ENCODE data around the gene CFAP92. TPM values are rescaled to one million over a fixed set of nuclear protein-coding genes. Genes with fewer than 3 reads are reported as not detected.
A peak's percentile ranks its signal among the peaks of the same experiment; 100 is the strongest.

The CFAP92 gene
- polyA plus RNA-seq, 2 donors: 0.59 to 0.66 TPM

DNA sequence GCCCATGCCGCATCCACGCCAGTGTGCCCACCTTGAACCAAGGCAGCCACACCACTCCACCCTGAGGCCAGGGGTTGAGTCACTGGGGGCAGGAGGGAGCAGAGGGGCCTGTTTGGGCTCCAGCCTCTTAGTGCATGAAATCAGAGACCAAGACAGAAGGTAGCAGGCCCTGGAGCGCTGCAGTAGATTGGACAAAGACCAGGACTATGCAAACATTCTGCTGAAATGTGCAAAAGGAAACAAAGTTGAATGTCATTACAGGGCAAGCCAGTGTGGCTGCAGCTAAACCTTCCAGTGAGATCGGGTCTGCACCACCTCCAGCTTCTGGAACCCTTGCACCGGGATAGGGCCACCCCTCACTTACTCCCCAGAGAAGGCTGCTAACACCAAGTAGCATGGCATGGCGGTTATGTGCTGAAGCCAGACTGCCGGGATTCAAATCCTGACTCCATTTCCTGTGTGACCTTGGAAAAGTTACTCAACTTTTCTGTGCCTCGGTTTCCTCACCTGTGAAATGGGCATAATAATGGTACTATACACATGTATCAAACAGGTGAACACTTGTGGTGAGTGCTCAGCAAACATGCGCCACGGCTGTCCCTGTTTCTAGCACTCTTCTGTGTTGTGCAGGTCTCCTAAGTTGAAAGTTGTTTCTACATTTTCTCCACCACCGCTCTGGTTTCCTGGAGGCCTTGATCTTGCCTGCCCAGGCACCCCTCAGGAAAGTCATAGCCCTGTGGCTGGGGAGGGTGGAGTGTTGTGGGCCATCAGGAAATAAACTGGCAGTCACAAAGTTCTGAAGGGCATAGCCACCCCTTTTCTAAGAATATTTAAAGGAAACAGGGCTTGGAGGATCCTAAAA lies 41.7 kb upstream of the CFAP92 start:
- Histone ChIP-seq H3K27ac (ENCODE audit: low read depth in 2 of 2, low read length in 1 of 2) (no peak overlapping the region), H3K27me3 (ENCODE audit: control insufficient read depth in 1 of 2, insufficient read depth in 2 of 2, low read length in 2 of 2) (no peaks in the 10 kb centered on the region), H3K4me1 (ENCODE audit: control insufficient read depth in 2 of 2, insufficient read depth in 2 of 2, low read length in 1 of 2) (peaks cover 0 to 7% of the 10 kb centered on the region in 2 donors), H3K4me3 (ENCODE audit: low read depth in 1 of 2, low read length in 2 of 2) (no peak overlapping the region), H3K36me3 (ENCODE audit: control insufficient read depth in 2 of 2, insufficient read depth in 2 of 2, low read length in 1 of 2) (no peaks in the 10 kb centered on the region), H3K9me3 (ENCODE audit: control insufficient read depth in 2 of 2, insufficient read depth in 1 of 2, low read depth in 1 of 2, low read length in 1 of 2) (no peaks in the 10 kb centered on the region)
- 77 to 81% methylated on average over 11 of the region's 11 CpGs for WGBS, 2 donors

DNA sequence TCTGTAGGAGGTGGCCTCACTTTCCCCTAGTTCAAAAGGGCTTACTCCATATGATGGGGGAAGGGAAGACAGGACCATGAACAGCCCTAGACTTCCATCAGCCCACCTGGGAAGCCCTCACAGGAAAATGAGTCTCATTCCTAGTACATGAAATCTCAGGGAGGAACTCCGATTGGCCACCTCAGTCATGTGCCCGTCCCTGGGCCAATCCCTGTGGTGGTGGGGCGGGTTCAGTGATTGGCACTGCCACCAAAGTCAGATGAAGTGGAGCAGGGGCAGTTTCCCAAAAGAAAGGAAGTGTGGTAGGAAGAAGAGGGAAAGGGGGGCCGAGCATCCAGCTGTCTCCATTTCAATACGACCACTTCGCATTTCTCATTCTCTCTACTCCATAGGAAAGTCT lies 40.8 kb upstream of the CFAP92 start:
- H3K36me3 ChIP-seq (ENCODE audit: control insufficient read depth in 2 of 2, insufficient read depth in 2 of 2, low read length in 1 of 2): no peaks in the 10 kb centered on the region
- 85 to 90% methylated on average over 6 of the region's 6 CpGs for WGBS, 2 donors
- peaks cover 0 to 7% of the 10 kb centered on the region in 2 donors for H3K4me1 ChIP-seq (ENCODE audit: control insufficient read depth in 2 of 2, insufficient read depth in 2 of 2, low read length in 1 of 2)
- no peak overlapping the region for H3K27ac ChIP-seq (ENCODE audit: low read depth in 2 of 2, low read length in 1 of 2)
- H3K4me3 ChIP-seq (ENCODE audit: low read depth in 1 of 2, low read length in 2 of 2): no peak overlapping the region
- no peaks in the 10 kb centered on the region for H3K27me3 ChIP-seq (ENCODE audit: control insufficient read depth in 1 of 2, insufficient read depth in 2 of 2, low read length in 2 of 2)
- H3K9me3 ChIP-seq (ENCODE audit: control insufficient read depth in 2 of 2, insufficient read depth in 1 of 2, low read depth in 1 of 2, low read length in 1 of 2): no peaks in the 10 kb centered on the region

- Histone ChIP-seq H3K4me1 (ENCODE audit: control insufficient read depth in 2 of 2, insufficient read depth in 2 of 2, low read length in 1 of 2) (peaks cover 0 to 3% of the 10 kb centered on the region in 2 donors), H3K27ac (ENCODE audit: low read depth in 2 of 2, low read length in 1 of 2) (no peak overlapping the region), H3K4me3 (ENCODE audit: low read depth in 1 of 2, low read length in 2 of 2) (no peak overlapping the region), H3K9me3 (ENCODE audit: control insufficient read depth in 2 of 2, insufficient read depth in 1 of 2, low read depth in 1 of 2, low read length in 1 of 2) (no peaks in the 10 kb centered on the region), H3K36me3 (ENCODE audit: control insufficient read depth in 2 of 2, insufficient read depth in 2 of 2, low read length in 1 of 2) (no peaks in the 10 kb centered on the region), H3K27me3 (ENCODE audit: control insufficient read depth in 1 of 2, insufficient read depth in 2 of 2, low read length in 2 of 2) (no peaks in the 10 kb centered on the region)
- 89 to 92% methylated on average over 12 of the region's 12 CpGs for WGBS, 2 donors
These were observed 39.9 kb upstream of the CFAP92 start for GRCh38 chr3:129033633-129034321.

- Histone ChIP-seq H3K4me3 (ENCODE audit: low read depth in 1 of 2, low read length in 2 of 2) (no peak overlapping the region), H3K27me3 (ENCODE audit: control insufficient read depth in 1 of 2, insufficient read depth in 2 of 2, low read length in 2 of 2) (no peaks in the 10 kb centered on the region), H3K9me3 (ENCODE audit: control insufficient read depth in 2 of 2, insufficient read depth in 1 of 2, low read depth in 1 of 2, low read length in 1 of 2) (no peaks in the 10 kb centered on the region), H3K4me1 (ENCODE audit: control insufficient read depth in 2 of 2, insufficient read depth in 2 of 2, low read length in 1 of 2) (peaks cover 0 to 3% of the 10 kb centered on the region in 2 donors), H3K27ac (ENCODE audit: low read depth in 2 of 2, low read length in 1 of 2) (no peak overlapping the region), H3K36me3 (ENCODE audit: control insufficient read depth in 2 of 2, insufficient read depth in 2 of 2, low read length in 1 of 2) (no peaks in the 10 kb centered on the region)
- 87 to 92% methylated on average over 7 of the region's 7 CpGs for WGBS, 2 donors
These were observed 39.3 kb upstream of the CFAP92 start for GRCh38 chr3:129033151-129033550.

- Histone ChIP-seq H3K4me3 (ENCODE audit: low read depth in 1 of 2, low read length in 2 of 2) (no peak overlapping the region), H3K36me3 (ENCODE audit: control insufficient read depth in 2 of 2, insufficient read depth in 2 of 2, low read length in 1 of 2) (no peaks in the 10 kb centered on the region), H3K9me3 (ENCODE audit: control insufficient read depth in 2 of 2, insufficient read depth in 1 of 2, low read depth in 1 of 2, low read length in 1 of 2) (no peaks in the 10 kb centered on the region), H3K27ac (ENCODE audit: low read depth in 2 of 2, low read length in 1 of 2) (no peak overlapping the region), H3K4me1 (ENCODE audit: control insufficient read depth in 2 of 2, insufficient read depth in 2 of 2, low read length in 1 of 2) (peaks cover 0 to 3% of the 10 kb centered on the region in 2 donors), H3K27me3 (ENCODE audit: control insufficient read depth in 1 of 2, insufficient read depth in 2 of 2, low read length in 2 of 2) (no peaks in the 10 kb centered on the region)
- WGBS, 2 donors: 89 to 92% methylated on average over 14 of the region's 14 CpGs
These were observed 38.8 kb upstream of the CFAP92 start for GRCh38 chr3:129032716-129033115.

DNA sequence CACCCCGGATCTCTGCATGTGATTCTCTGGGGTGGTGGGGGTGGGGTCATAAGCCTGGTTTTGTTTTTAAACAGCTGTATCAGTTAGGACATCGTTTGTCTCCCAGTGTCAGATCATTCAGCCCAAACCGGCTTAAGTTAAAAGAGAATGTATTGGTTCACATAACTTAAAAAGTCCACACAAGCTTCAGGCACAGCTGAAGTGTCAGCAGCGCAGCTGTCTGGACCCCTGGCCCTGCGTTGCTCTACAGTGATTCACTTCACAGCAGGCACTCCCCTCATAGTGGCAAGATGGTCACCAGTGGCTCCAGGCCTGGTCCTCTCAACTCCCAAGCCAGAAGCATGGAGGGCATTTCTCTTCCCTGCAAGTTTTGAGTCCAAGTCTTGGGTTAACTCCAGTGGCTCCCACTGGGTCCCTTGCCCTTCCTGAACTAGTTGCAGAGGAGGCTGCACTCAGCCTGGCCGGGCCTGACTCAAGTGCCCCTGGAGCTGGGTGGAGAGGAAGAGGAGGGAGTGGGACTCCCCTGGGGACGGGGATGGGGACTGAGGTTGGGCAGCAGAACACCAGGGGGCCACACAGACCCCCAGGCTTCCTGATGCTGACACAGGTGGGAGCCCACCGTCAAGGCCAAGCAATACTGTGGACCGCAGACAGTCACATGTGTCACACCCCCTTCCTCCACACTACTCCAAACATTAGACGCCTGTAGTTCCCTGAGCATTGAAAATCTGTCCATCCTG lies 37.8 kb upstream of the CFAP92 start:
- Histone ChIP-seq H3K4me3 (ENCODE audit: low read depth in 1 of 2, low read length in 2 of 2) (no peak overlapping the region), H3K9me3 (ENCODE audit: control insufficient read depth in 2 of 2, insufficient read depth in 1 of 2, low read depth in 1 of 2, low read length in 1 of 2) (no peaks in the 10 kb centered on the region), H3K27ac (ENCODE audit: low read depth in 2 of 2, low read length in 1 of 2) (no peak overlapping the region), H3K27me3 (ENCODE audit: control insufficient read depth in 1 of 2, insufficient read depth in 2 of 2, low read length in 2 of 2) (no peaks in the 10 kb centered on the region), H3K36me3 (ENCODE audit: control insufficient read depth in 2 of 2, insufficient read depth in 2 of 2, low read length in 1 of 2) (no peaks in the 10 kb centered on the region), H3K4me1 (ENCODE audit: control insufficient read depth in 2 of 2, insufficient read depth in 2 of 2, low read length in 1 of 2) (peaks cover 5 to 6% of the 10 kb centered on the region in 2 donors)
- WGBS, 2 donors: 70 to 80% methylated on average over 10 of the region's 10 CpGs

DNA sequence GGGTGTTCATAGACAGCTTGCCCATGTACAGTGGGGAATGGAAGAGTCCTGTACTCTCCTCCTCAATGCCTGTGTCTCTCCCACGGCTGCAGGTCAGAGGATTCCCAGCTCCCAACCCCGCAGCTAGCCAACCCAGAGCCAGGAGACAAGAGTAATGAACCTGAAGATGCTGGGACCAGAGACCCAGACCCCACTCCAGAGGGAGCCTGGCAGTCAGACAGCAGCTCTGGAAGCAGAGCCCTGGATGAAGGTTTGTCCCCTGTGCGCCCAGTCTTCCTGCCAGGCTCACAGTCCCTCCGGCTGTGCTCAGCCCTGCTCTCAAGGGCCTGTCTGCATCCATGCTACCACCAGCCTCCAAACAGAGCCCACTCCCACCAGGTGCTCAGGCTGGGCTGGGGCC lies 36.7 kb upstream of the CFAP92 start:
- H3K27ac ChIP-seq (ENCODE audit: low read depth in 2 of 2, low read length in 1 of 2): no peak overlapping the region
- WGBS, 2 donors: 95% methylated on average over 4 of the region's 4 CpGs
- no peaks in the 10 kb centered on the region for H3K36me3 ChIP-seq (ENCODE audit: control insufficient read depth in 2 of 2, insufficient read depth in 2 of 2, low read length in 1 of 2)
- H3K27me3 ChIP-seq (ENCODE audit: control insufficient read depth in 1 of 2, insufficient read depth in 2 of 2, low read length in 2 of 2): no peaks in the 10 kb centered on the region
- no peak overlapping the region for H3K4me3 ChIP-seq (ENCODE audit: low read depth in 1 of 2, low read length in 2 of 2)
- peaks cover 5 to 6% of the 10 kb centered on the region in 2 donors for H3K4me1 ChIP-seq (ENCODE audit: control insufficient read depth in 2 of 2, insufficient read depth in 2 of 2, low read length in 1 of 2)
- H3K9me3 ChIP-seq (ENCODE audit: control insufficient read depth in 2 of 2, insufficient read depth in 1 of 2, low read depth in 1 of 2, low read length in 1 of 2): no peaks in the 10 kb centered on the region

DNA sequence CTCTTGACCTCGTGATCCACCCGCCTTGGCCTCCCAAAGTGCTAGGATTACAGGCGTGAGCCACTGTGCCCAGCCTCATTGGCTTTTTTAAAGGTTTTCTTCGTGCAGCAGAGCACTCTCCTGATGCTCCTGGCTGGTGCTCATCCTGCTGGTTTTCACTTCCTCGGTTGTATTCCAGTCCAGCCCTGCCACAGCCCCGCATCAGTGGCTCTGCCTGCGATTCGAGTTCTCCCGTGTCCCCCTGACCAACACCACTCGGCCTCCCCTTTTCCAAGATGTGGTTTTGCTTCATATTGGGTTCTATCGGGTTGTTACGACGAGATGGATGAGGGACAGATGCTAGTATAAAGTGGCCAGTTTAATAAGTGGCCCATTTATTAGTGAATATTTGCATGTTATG lies 35.0 kb upstream of the CFAP92 start:
- H3K27ac ChIP-seq (ENCODE audit: low read depth in 2 of 2, low read length in 1 of 2): no peak overlapping the region
- WGBS, 2 donors: 88 to 94% methylated on average over 13 of the region's 13 CpGs

DNA sequence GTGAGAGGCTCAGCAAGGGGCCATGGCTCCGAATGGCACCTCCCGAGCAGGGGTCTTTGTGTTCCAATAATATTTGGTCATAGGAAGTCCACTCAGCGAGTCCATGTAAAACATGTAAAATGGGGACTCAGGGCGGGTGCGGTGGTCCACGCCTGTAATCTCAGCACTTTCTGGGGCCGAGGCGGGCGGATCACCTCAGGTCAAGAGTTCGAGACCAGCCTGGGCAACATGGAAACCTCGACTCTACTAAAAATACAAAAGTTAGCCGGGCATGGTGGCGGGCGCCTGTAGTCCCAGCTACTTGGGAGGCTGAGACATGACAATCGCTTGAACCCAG lies 33.6 kb upstream of the CFAP92 start:
- H3K4me3 ChIP-seq (ENCODE audit: low read depth in 1 of 2, low read length in 2 of 2): peak overlapping the region; percentile 30 to 35
- no peak overlapping the region for H3K27ac ChIP-seq (ENCODE audit: low read depth in 2 of 2, low read length in 1 of 2)
- H3K27me3 ChIP-seq (ENCODE audit: control insufficient read depth in 1 of 2, insufficient read depth in 2 of 2, low read length in 2 of 2): no peaks in the 10 kb centered on the region
- WGBS, 2 donors: 75 to 79% methylated on average over 15 of the region's 15 CpGs
- peaks cover 5 to 6% of the 10 kb centered on the region in 2 donors for H3K4me1 ChIP-seq (ENCODE audit: control insufficient read depth in 2 of 2, insufficient read depth in 2 of 2, low read length in 1 of 2)
- no peaks in the 10 kb centered on the region for H3K9me3 ChIP-seq (ENCODE audit: control insufficient read depth in 2 of 2, insufficient read depth in 1 of 2, low read depth in 1 of 2, low read length in 1 of 2)
- no peaks in the 10 kb centered on the region for H3K36me3 ChIP-seq (ENCODE audit: control insufficient read depth in 2 of 2, insufficient read depth in 2 of 2, low read length in 1 of 2)

More for the DNA sequence above, 35.0 kb upstream of the CFAP92 start:
- no peaks in the 10 kb centered on the region for H3K9me3 ChIP-seq (ENCODE audit: control insufficient read depth in 2 of 2, insufficient read depth in 1 of 2, low read depth in 1 of 2, low read length in 1 of 2)
- H3K36me3 ChIP-seq (ENCODE audit: control insufficient read depth in 2 of 2, insufficient read depth in 2 of 2, low read length in 1 of 2): no peaks in the 10 kb centered on the region
- H3K4me3 ChIP-seq (ENCODE audit: low read depth in 1 of 2, low read length in 2 of 2): no peak overlapping the region
- no peaks in the 10 kb centered on the region for H3K27me3 ChIP-seq (ENCODE audit: control insufficient read depth in 1 of 2, insufficient read depth in 2 of 2, low read length in 2 of 2)
- peaks cover 5 to 8% of the 10 kb centered on the region in 2 donors for H3K4me1 ChIP-seq (ENCODE audit: control insufficient read depth in 2 of 2, insufficient read depth in 2 of 2, low read length in 1 of 2)
